Endothelial cell of umbilical vein (primary cell): ENCODE measurements around the gene MOGAT3. TPM values are rescaled to one million over a fixed set of nuclear protein-coding genes. Genes with fewer than 3 reads are reported as not detected.

Experiments
- BruUV-seq: library from RNA; stranded (reverse); fragments of 400-500 nt; replicated peaks from 2 replicates; lab custom pipeline; 2021; lab: Mats Ljungman, UMichigan
- CTCF ChIA-PET: fragments of 300-600, 350-600 bp; sonication (Branson Sonifier 250); formaldehyde crosslinking; loops from one replicate; lab custom pipeline; 2021; ENCODE audit warnings: antibody characterized with exemption, inconsistent platforms; lab: Charles Lee
- POLR2A ChIA-PET: fragments of 300-600, 350-600 bp; sonication (Branson Sonifier 250); formaldehyde crosslinking; loops from one replicate; lab custom pipeline; 2021; ENCODE audit warnings: antibody characterized with exemption, inconsistent platforms; lab: Charles Lee
- DNase-seq: peaks from one replicate; pipeline ENCODE4 v3.0.0-alpha.2; 2011; ENCODE audit warnings: low read depth, low spot score
- FAIRE-seq: peaks from 2 replicates; lab custom pipeline; 2011; peaks lifted over from hg19 to GRCh38; lab: Jason Lieb, UNC
- H2AFZ ChIP-seq: 2 replicates; pipeline ENCODE4 v1.6.0; 2012; ENCODE audit warnings: low read depth, low read length, control low read depth, inconsistent platforms
- H3K27ac ChIP-seq: 2 replicates; pipeline ENCODE4 v1.5.1; 2011; ENCODE audit warnings: low read depth, mild to moderate bottlenecking, control low read depth, low read length, moderate library complexity; ENCODE audit not compliant: insufficient read depth
- H3K27me3 ChIP-seq, 2 experiments: 2 replicates each; pipeline versions ENCODE4 v1.6.0 to v1.6.1; 2011; ENCODE audit warnings: low read length in 2 of 2, mixed read lengths in 1 of 2; ENCODE audit not compliant: control insufficient read depth in 2 of 2, insufficient read depth in 2 of 2
- H3K36me3 ChIP-seq, 2 experiments: 2 replicates in 1 of 2; 3 replicates in 1 of 2; pipeline ENCODE4 v1.5.1; 2011; ENCODE audit warnings: low read length in 2 of 2, mild to moderate bottlenecking in 1 of 2, moderate library complexity in 1 of 2; ENCODE audit not compliant: control insufficient read depth in 2 of 2, insufficient read depth in 2 of 2; ENCODE audit errors: extremely low read depth in 1 of 2
- H3K4me1 ChIP-seq: 3 replicates; pipeline ENCODE4 v1.5.1; 2011; ENCODE audit warnings: mild to moderate bottlenecking, low read length; ENCODE audit not compliant: control insufficient read depth, insufficient read depth; ENCODE audit errors: extremely low read depth
- H3K4me2 ChIP-seq: 2 replicates; pipeline ENCODE4 v1.6.1; 2011; ENCODE audit warnings: low read length, control low read depth, mixed read lengths; ENCODE audit not compliant: insufficient read depth
- H3K4me3 ChIP-seq, 3 experiments: fragments of 200-600 bp in 1 of 3; sonication (generic), shearing (Covaris generic) in 1 of 3; replicated peaks in 1 of 3; 2 replicates each; pipeline ENCODE4 v1.5.1; 2011 to 2016; ENCODE audit warnings: control low read depth in 3 of 3, low read length in 3 of 3, mild to moderate bottlenecking in 2 of 3, inconsistent platforms in 1 of 3, low read depth in 1 of 3, moderate library complexity in 1 of 3; ENCODE audit not compliant: insufficient read depth in 1 of 3
- H3K79me2 ChIP-seq: 2 replicates; pipeline ENCODE4 v1.6.0; 2012; ENCODE audit warnings: low read length, inconsistent platforms; ENCODE audit not compliant: control insufficient read depth, insufficient read depth
- H3K9ac ChIP-seq: replicated peaks from 2 replicates; pipeline ENCODE3; 2011; ENCODE audit warnings: low read length, control low read depth; ENCODE audit not compliant: insufficient read depth; ENCODE audit errors: extremely low read depth
- H3K9me1 ChIP-seq: replicated peaks from 3 replicates; pipeline ENCODE4 v1.6.0; 2011; ENCODE audit warnings: mild to moderate bottlenecking, low read length; ENCODE audit not compliant: control insufficient read depth, insufficient read depth; ENCODE audit errors: extremely low read depth
- H3K9me3 ChIP-seq: replicated peaks from 2 replicates; pipeline ENCODE4 v1.5.1; 2012; ENCODE audit warnings: low read length, inconsistent platforms; ENCODE audit not compliant: control insufficient read depth, insufficient read depth
- H4K20me1 ChIP-seq: replicated peaks from 2 replicates; pipeline ENCODE3; 2011; ENCODE audit warnings: mild to moderate bottlenecking, low read length; ENCODE audit not compliant: control insufficient read depth, insufficient read depth; ENCODE audit errors: extremely low read depth
- CTCF ChIP-seq, 2 donors: IDR thresholded peaks; 1 replicate in 1 of 2; 2 replicates in 1 of 2; pipeline ENCODE4 v1.5.1; 2011; ENCODE audit warnings: low read length in 2 of 2, mild to moderate bottlenecking in 2 of 2, moderate library complexity in 2 of 2, control low read depth in 1 of 2, inconsistent platforms in 1 of 2, low read depth in 1 of 2; ENCODE audit not compliant: insufficient read depth in 1 of 2; ENCODE audit errors: extremely low read depth in 1 of 2
- EZH2 ChIP-seq: IDR thresholded peaks from 2 replicates; pipeline ENCODE4 v1.6.1; 2012; ENCODE audit warnings: borderline replicate concordance, low read depth, mild to moderate bottlenecking, moderate library complexity, low read length, inconsistent platforms; ENCODE audit not compliant: severe bottlenecking
- FOS ChIP-seq: IDR thresholded peaks from 2 replicates; pipeline ENCODE4 v1.6.1; 2011; ENCODE audit warnings: mild to moderate bottlenecking, low read length, moderate library complexity, borderline replicate concordance; ENCODE audit not compliant: insufficient read depth
- GATA2 ChIP-seq: IDR thresholded peaks from 2 replicates; pipeline ENCODE4 v1.7.0; 2011; ENCODE audit warnings: low read depth, mild to moderate bottlenecking, moderate library complexity, mixed read lengths, low read length; ENCODE audit not compliant: insufficient read length, insufficient read depth
- JUN ChIP-seq: IDR thresholded peaks from 2 replicates; pipeline ENCODE4 v1.6.1; 2011; ENCODE audit warnings: borderline replicate concordance, low read depth; ENCODE audit not compliant: insufficient read length, insufficient read depth
- MAX ChIP-seq: IDR thresholded peaks from 2 replicates; pipeline ENCODE4 v1.6.1; 2011; ENCODE audit not compliant: insufficient read depth, insufficient read length
- MYC ChIP-seq: IDR thresholded peaks from one replicate; pipeline ENCODE4 v1.6.1; 2011; ENCODE audit warnings: mild to moderate bottlenecking, low read depth, low read length
- POLR2A ChIP-seq: IDR thresholded peaks from 2 replicates; pipeline ENCODE4 v1.6.1; 2012; ENCODE audit warnings: low read depth, mild to moderate bottlenecking, control low read depth, low read length
- POLR2AphosphoS5 ChIP-seq: IDR thresholded peaks from 2 replicates; pipeline ENCODE4 v1.6.1; 2012; ENCODE audit warnings: low read depth, mild to moderate bottlenecking, control low read depth, low read length, moderate library complexity; ENCODE audit not compliant: insufficient read depth
- dilution Hi-C: fragments of 300-500 bp; cut with MboI; formaldehyde crosslinking; loops from one replicate; pipeline ENCODE4 v1.15.0; 2019; ENCODE audit warnings: low sequenced_read_pairs; ENCODE audit not compliant: extremely low pct_ligation_motif_present
- intact Hi-C: fragments of 100-400 bp; cut with micrococcal nuclease; formaldehyde crosslinking; loops from one replicate; pipeline ENCODE4 v1.10.0; 2022
- polyA plus RNA-seq, 4 experiments: library from polyadenylated mRNA; depleted of rRNA in 3 of 4; stranded (reverse) in 3 of 4; unstranded in 1 of 4; fragments of >200 nt; gene quantifications; 2 replicates each; pipeline versions ENCODE4 v1.2.1 to v1.2.3, GENCODE V29; 2011 to 2012; ENCODE audit warnings: missing spikeins in 1 of 4
- total RNA-seq: library from RNA; stranded (reverse); gene quantifications from 2 replicates; pipeline ENCODE4 v1.2.3, GENCODE V29; 2021

The MOGAT3 gene
- total and polyA plus RNA-seq, 2 donors (not counting 3 experiments of a cell fraction or from before 2014, with no cell fraction given): not detected

- H3K9me3 ChIP-seq: no peaks in the 10 kb centered on the region
- no peak overlapping the region for H2AFZ ChIP-seq
- H3K4me1 ChIP-seq: no peaks in the 10 kb centered on the region
- dilution Hi-C loops: no loop called here
- ChIA-PET CTCF (interaction anchor here (2.4 to 6.3 kb wide), 2 partner anchors 14 to 34 kb away, joined by 9 to 39 read pairs; no protein-coding TSS in a partner anchor), POLR2A (no interaction called here)
- H3K27ac ChIP-seq: no peak overlapping the region
- H3K36me3 ChIP-seq: no peaks in the 10 kb centered on the region
- no peak for TF ChIP-seq GATA2
- no peak for TF ChIP-seq MAX
- no peak for TF ChIP-seq JUN
- TF ChIP-seq POLR2AphosphoS5: no peak
- no peak for TF ChIP-seq FOS
- TF ChIP-seq POLR2A: no peak
- no peak for TF ChIP-seq EZH2
- TF ChIP-seq MYC: no peak
- TF ChIP-seq CTCF (IDR thresholded peaks at IDR 0.05; ENCODE audit: extremely low read depth in 1 of 2, insufficient read depth in 1 of 2, low read depth in 1 of 2, low read length in 2 of 2): no peak
- no peaks in the 10 kb centered on the region for H3K79me2 ChIP-seq
- DNase-seq: no peak
- no TSS peak for BruUV-seq
- no peak for FAIRE-seq
- H4K20me1 ChIP-seq: no peaks in the 10 kb centered on the region
- peaks cover 61 to 72% of the 10 kb centered on the region in 2 experiments for H3K27me3 ChIP-seq
- intact Hi-C loops: loop anchor here (10.0 kb wide), 1 partner anchor 557 kb away; no protein-coding TSS in a partner anchor
- H3K9me1 ChIP-seq: no peaks in the 10 kb centered on the region
- no peak overlapping the region for H3K4me2 ChIP-seq
- H3K9ac ChIP-seq: no peak overlapping the region
- H3K4me3 ChIP-seq: no peak overlapping the region
Measured at GRCh38 chr7:101177644-101178043, 23.2 kb downstream of the MOGAT3 start.
